Common myeloid progenitor, CD34-positive (primary cell): ENCODE results near the gene PERCC1.

ENCODE experiments used
- CTCF ChIA-PET: fragments of 350-600 bp; sonication (Branson Sonifier 250); formaldehyde crosslinking; loops from one replicate; lab custom pipeline; 2021; ENCODE audit warnings: antibody characterized with exemption; lab: Charles Lee
- POLR2A ChIA-PET: fragments of 350-600 bp; sonication (Branson Sonifier 250); formaldehyde crosslinking; loops from one replicate; lab custom pipeline; 2021; ENCODE audit warnings: antibody characterized with exemption; lab: Charles Lee
- DNase-seq, 3 donors: peaks; one replicate each; pipeline versions ENCODE4 v3.0.0 to v3.0.0-alpha.2; 2013
- H3K27ac ChIP-seq, 2 experiments: 1 replicate in 1 of 2; 2 replicates in 1 of 2; pipeline ENCODE4 v1.7.0; 2013; ENCODE audit warnings: inconsistent platforms in 2 of 2, low read length in 2 of 2, mild to moderate bottlenecking in 2 of 2, low read depth in 1 of 2, moderate library complexity in 1 of 2; ENCODE audit not compliant: severe bottlenecking in 2 of 2, insufficient read depth in 1 of 2, poor library complexity in 1 of 2
- H3K27me3 ChIP-seq, 5 experiments: replicated peaks in 2 of 5; 1 replicate in 3 of 5; 2 replicates in 2 of 5; pipeline versions ENCODE4 v1.6.1 to v1.7.0; 2013; ENCODE audit warnings: low read length in 4 of 5, mild to moderate bottlenecking in 2 of 5, moderate library complexity in 2 of 5, inconsistent platforms in 1 of 5; ENCODE audit not compliant: insufficient read depth in 5 of 5, control insufficient read depth in 4 of 5
- H3K36me3 ChIP-seq, 4 experiments: 1 replicate in 2 of 4; 2 replicates in 2 of 4; pipeline versions ENCODE4 v1.6.1 to v1.7.0; 2013; ENCODE audit warnings: low read length in 3 of 4, control low read depth in 1 of 4, mild to moderate bottlenecking in 1 of 4; ENCODE audit not compliant: control insufficient read depth in 4 of 4, insufficient read depth in 4 of 4
- H3K4me1 ChIP-seq, 4 experiments: 1 replicate in 3 of 4; 2 replicates in 1 of 4; pipeline versions ENCODE4 v1.6.1 to v1.7.1; 2013; ENCODE audit warnings: low read length in 3 of 4, mild to moderate bottlenecking in 3 of 4, control low read depth in 1 of 4, inconsistent platforms in 1 of 4, moderate library complexity in 1 of 4; ENCODE audit not compliant: control insufficient read depth in 4 of 4, insufficient read depth in 4 of 4; ENCODE audit errors: control extremely low read depth in 1 of 4
- H3K4me3 ChIP-seq, 7 experiments: 1 replicate in 4 of 7; 2 replicates in 3 of 7; pipeline versions ENCODE4 v1.5.1 to v1.7.0; 2013; ENCODE audit warnings: mild to moderate bottlenecking in 7 of 7, low read length in 6 of 7, moderate library complexity in 6 of 7, inconsistent platforms in 2 of 7, low read depth in 2 of 7, control low read depth in 1 of 7; ENCODE audit not compliant: insufficient read depth in 4 of 7, control insufficient read depth in 1 of 7; ENCODE audit errors: extremely low read depth in 1 of 7
- H3K9me3 ChIP-seq, 5 experiments: 1 replicate in 4 of 5; 2 replicates in 1 of 5; pipeline versions ENCODE4 v1.6.1 to v1.7.1; 2013; ENCODE audit warnings: low read length in 4 of 5, mild to moderate bottlenecking in 2 of 5, inconsistent platforms in 1 of 5, low read depth in 1 of 5, moderate library complexity in 1 of 5; ENCODE audit not compliant: control insufficient read depth in 4 of 5, insufficient read depth in 2 of 5; ENCODE audit errors: control extremely low read depth in 1 of 5
- WGBS: methylation state at CpG from one replicate; pipeline ENCODE4 v1.1.5; 2013; ENCODE audit not compliant: insufficient coverage; 5-methylcytosine and 5-hydroxymethylcytosine counted together

The PERCC1 gene

DNA sequence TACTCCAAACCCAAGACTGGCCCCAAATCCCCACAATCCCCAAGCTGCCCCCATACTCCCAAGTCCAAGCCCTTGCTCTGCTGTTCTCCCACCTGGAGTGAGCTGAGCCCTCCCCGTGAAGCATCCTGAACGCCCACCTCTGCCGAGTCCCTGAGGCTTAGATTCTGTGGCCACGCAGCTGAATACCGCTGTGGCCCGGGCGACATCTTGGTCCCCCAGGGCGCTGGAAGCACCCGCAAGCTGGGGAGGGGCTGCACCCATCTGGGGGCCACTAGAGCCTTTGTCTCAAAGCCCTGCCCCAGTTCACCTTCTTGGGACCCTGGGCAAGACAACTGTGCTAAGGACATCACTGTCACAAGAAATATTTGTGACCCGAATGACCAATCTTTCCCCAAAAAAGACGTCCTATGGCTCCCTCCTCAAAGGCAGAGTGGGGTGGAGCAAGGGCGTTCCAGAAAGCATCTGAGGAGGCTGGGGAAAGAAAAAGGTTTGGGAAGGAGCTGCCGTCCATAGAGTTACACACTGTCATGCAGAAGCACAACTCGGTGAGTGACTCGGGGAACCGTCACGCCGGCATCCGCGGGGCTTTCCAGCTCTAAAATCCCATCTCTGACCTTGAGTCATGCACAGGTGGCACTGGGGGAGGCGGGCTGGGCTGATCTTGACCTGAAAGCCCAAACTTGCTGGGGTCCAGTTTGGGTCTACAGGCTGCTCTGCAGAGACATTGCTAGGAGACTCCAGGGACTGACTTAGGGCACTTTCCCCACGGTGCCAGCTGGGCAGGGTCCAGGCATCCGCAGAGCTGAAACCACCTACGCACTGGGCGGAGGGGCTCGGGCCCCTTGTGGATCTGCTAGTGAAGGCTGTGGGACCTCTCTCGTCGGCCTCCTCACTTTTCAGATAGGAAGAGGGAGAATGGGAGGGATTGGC, 51.3 kb downstream of the PERCC1 start:
- H3K36me3 ChIP-seq: no peaks in the 10 kb centered on the region
- no peak overlapping the region for H3K27ac ChIP-seq
- peaks cover 0 to 8% (median 4%) of the 10 kb centered on the region in 4 experiments for H3K4me1 ChIP-seq
- H3K9me3 ChIP-seq: no peaks in the 10 kb centered on the region
- no peak for DNase-seq
- no peak overlapping the region for H3K4me3 ChIP-seq
- CTCF ChIA-PET: interaction anchor here (1.1 kb wide), 1 partner anchor 11 kb away, joined by 3 read pairs; the partner anchor contains the start of gene TELO2
- POLR2A ChIA-PET: no interaction called here
- no peaks in the 10 kb centered on the region for H3K27me3 ChIP-seq
- 96% methylated on average over 27 of the region's 28 CpGs for WGBS
